NCI-H1436 treated with DMSO at 0.1 percent for 48 hours (cell line): ENCODE results near the gene LRRFIP1.

Source experiments
- DNase-seq: peaks from one replicate; lab custom pipeline; 2025; lab: John Stamatoyannopoulos, UW

Gene LRRFIP1

GRCh38 chr2:237726401-237726830, 99.0 kb downstream of the LRRFIP1 start:
- peak; percentile 74 for DNase-seq

DNA sequence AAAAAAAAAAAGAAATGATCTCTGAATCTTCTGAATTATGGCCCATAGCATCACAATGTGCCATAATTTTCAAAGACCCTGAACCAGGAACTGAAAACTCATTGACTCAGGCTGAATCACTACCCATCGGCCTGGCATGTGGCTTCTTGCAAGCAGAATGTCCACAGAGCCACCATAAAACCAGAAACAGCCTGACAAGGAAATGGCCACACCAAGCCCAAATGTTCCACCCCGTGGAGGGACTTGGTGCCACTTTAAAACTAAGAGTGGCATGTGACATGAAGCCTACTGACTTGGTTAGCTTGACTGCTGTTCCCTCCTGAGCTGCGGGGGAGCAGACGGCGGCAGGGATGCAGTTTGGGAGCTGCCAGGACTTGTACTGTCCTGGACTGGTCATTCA, 100.0 kb downstream of the LRRFIP1 start:
- no peak for DNase-seq

DNA sequence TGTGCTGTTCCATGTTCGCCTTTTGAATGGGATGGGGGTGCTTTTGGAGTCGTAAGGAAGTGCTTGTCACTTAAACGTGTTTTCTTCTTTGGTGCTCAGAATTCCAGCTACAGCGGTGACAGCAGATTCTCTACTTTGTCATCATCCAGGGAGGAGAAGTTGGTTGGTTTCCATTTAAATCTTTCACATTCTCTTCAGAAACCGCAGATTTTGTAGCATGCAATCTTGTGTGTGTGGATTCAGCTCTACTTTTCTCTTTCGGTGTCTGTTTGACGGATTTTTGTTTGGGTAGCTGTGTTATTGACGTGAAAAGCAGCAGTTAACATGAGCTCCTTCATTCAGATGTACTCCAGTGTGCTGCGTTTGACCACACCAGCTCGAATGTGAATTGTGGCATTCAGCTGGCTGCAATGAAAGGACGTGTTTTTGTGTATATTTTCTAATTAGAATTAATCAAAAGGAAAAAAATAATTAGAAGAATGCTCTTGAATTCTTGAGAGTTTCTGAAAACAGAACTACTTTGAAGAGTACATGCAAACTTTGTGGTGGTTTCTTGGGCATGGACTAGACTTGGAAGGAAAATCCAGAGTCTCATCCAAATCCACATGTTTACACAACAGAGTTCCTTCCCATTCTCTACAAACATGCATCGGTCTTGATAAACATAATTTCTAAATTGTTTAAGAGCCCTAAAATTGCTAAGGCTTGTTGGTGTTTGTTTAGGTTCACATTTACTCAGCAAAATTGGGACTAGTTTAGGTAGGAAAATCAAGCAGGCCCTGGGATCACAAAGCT, 102.5 kb downstream of the LRRFIP1 start:
- DNase-seq = no peak

DNA sequence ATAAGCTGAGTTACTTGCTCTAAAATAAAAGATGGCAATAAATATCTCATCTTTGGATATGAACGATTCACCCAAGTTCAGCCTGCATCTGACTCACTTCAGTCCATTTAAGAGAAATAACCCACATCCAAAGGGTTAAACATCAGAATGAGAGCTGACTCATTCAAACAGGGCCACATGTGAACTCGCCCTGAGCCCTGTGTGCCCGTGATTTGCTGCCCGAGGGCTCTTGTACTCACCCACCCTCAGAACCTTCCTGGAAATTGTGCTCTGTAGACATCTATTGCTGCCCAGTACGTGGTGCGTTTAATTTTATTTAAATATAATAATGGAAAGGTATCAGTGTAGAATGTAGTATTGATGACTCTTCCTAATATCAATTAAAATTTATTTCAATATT, 104.3 kb downstream of the LRRFIP1 start:
- DNase-seq = no peak

GRCh38 chr2:237732070-237732469, 104.7 kb downstream of the LRRFIP1 start:
- no peak for DNase-seq

DNA sequence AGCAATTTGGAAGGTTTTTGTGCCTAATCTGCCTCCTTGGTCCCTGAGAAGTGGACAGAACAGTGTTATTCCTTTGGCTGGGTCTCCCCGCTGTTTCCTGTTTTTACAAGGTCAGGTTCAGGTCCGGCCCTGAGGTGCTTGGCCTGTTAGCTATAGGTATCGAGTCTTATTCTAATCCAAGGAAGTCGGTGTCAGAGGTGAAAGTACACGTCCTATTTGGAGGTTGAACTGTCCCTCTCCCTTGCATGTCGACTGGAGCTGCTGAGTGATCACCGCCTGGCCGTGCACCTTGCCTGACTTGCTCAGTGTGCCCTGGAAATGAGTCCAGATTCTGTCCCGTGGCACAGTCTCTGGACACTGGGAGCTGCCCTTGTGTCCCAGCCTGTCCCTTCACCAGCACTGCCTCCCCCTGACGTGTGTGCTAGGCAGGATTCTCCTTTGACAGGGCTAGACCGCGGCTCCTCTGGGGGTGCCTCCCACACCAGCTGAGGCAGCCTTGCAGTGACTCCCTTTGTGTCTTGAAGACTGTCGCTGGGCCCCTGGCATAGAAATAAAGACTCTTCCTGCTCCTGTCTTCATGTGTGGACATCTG, 105.5 kb downstream of the LRRFIP1 start:
- DNase-seq = no peak

- DNase-seq = no peak
Observed at GRCh38 chr2:237733677-237734300, 106.4 kb downstream of the LRRFIP1 start.

- DNase-seq = no peak
Observed at GRCh38 chr2:237734905-237735623, 107.7 kb downstream of the LRRFIP1 start.

- no peak for DNase-seq
Observed at GRCh38 chr2:237735798-237736197, 108.4 kb downstream of the LRRFIP1 start.

GRCh38 chr2:237736783-237737182, 109.4 kb downstream of the LRRFIP1 start:
- DNase-seq = no peak

GRCh38 chr2:237737196-237737865, 109.9 kb downstream of the LRRFIP1 start:
- no peak for DNase-seq

- DNase-seq = no peak
Observed at GRCh38 chr2:237738255-237738654, 110.9 kb downstream of the LRRFIP1 start.

DNA sequence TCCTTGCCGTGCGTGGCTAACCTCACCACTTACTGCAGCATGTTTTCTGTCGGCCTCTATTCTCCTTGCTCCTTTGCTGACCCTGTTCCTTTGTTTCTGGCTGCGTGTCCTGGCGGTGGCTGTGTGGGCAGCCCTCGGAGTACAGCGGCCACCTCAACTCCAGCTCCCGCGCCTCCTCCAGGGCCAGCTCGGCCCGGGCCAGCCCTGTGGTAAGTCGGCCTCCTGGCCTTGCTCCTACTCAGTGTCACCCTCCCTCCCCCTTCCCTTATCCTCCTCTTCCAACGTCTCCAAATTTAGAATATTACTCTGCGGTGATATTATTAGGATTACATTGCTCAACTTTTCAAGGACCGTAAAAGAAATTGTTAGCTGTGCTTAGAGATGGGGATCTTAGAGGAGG, 111.7 kb downstream of the LRRFIP1 start:
- DNase-seq = no peak

- no peak for DNase-seq
Observed at GRCh38 chr2:237742191-237742590, 114.8 kb downstream of the LRRFIP1 start.

DNA sequence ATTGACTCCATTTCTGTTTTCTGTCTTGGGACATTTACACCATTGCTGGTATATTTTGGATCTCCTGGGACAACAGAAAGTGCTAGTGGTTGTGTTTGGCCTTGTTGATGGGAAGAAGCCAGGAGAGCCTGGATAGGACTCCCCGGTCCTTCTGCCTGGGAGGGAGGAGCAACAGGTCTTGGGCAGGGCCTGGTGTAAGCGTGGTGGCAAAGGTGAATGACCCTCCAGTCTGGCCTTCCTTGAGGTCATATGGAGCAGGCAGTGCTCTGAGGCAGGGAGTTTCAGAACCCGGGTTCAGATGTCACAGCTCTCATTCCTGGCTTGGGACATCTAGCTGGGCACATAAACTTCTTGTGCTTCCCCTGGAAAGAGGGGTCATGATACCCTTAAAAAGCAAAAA, 115.2 kb downstream of the LRRFIP1 start:
- no peak for DNase-seq

DNA sequence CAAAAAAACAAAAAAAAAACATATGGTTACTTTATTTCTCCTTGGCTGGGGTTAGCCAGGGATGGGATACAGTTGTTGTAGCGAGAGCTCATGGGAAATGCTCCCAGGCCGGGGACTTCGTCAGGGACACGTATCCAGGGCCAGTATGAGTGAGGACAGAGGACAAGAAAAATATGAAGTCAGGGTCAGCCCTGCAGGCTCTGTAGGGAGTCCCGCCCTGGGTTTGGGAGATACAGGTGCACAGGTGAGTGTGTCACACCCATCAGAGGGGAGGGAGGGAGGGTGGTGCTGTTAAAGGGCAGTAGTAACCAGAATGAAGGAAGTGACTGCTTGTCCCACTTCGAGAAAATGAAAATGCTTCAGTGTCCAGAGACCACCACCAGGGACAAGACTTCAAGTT, 115.6 kb downstream of the LRRFIP1 start:
- DNase-seq = no peak

DNA sequence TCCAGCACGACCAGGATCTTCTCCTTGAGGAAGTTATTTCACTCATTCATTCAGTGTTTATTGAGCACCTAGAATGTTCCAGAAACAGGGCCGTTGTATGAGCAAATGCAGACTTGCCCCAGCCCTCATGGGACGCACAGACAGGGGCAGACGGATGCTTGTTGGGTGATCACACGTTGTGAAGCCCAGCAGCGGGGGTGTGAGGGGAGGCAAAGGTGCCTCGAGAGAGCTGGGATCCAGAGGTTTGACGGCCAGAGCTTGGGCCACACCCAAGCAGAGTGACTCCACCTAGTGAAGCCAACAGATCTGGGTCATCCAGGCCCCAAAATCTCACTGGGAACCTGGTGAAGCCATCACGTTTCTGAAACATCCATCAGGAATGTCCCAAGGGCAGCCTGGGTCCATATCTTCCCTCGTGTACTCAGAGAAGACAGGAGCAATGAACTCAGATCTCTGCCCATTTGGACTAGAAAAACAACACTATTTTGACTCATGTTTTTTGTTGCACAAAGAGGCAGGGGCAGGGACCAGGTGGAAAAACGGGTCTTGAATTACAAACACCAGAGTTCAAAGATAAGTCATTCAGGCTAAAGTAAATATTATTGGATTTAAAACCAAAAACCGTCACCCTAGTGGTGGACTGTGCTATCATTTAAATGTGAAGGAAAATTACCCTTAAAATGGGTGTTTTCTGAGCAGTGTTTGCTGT, 116.3 kb downstream of the LRRFIP1 start:
- DNase-seq = no peak

GRCh38 chr2:237744270-237744612, 116.9 kb downstream of the LRRFIP1 start:
- no peak for DNase-seq

DNA sequence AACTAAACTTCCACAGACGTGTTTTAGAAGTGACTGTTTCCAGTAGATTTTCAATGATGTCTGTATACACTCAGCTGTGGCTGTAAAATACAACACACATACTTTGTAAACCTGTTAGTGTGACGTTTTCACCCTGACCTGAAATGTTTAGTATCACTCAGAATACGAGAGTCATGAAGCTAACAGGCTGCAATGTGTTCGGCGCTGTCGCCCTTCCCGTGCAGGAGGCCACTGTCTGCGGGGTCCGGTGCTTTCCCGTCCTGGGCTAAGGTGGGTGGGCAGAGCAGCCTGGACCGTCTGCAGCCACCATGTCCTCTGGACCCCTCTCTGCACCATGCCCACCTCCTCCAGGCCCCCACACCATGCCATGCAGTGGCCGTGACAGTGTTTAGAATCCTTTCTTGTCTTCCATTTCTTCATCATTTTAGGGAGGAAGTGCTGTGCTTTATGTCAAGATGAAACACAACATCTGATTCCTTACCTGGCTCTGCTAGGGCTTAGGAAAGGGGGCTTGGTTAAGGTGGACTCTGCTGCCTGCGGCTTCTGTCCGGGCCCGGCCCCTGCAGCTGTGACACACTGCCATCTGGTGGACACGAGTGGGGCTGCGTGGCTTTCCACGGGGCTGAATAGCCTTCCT, 117.3 kb downstream of the LRRFIP1 start:
- no peak for DNase-seq

DNA sequence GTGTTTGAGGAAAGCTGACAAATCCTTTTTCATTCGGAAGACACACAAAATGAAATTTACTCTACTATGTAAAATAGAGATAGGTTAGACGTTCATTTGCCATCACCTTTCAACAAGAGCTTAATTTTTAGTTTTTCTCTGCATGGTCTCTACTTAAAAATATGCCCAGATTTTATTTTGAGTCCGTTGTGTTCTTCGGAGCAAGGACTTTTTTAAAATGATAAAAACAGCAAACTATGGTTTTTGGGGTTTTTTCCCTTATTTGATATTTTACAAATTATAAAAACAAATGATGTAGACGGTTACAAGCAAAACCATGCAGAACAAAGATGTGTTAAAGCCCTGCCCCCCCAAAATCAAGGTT, 117.8 kb downstream of the LRRFIP1 start:
- DNase-seq = no peak
